Measurements from ENCODE around the gene PNMA8C. TPM values are rescaled to one million over a fixed set of nuclear protein-coding genes. Genes with fewer than 3 reads are reported as not detected.

The PNMA8C gene
- total and polyA plus RNA-seq, 2 experiments from 2014 or later, result 0.20 to 0.69 TPM

- H3K4me1 ChIP-seq (ENCODE audit: low read depth), result peaks cover 6% of the 10 kb centered on the region
- no peaks in the 10 kb centered on the region for H3K9me3 ChIP-seq (ENCODE audit: low read depth)
- no peak for TF ChIP-seq CTCF (IDR thresholded peaks at IDR 0.05; ENCODE audit: low read depth, low read length)
- DNase-seq (ENCODE audit: low read depth in 1 of 2, low spot score in 1 of 2), result no peak
- H3K4me3 ChIP-seq, result no peak overlapping the region
- no peak overlapping the region for H3K27ac ChIP-seq
- H3K36me3 ChIP-seq, result no peaks in the 10 kb centered on the region
- no peaks in the 10 kb centered on the region for H3K27me3 ChIP-seq
These were observed 24.9 kb upstream of the PNMA8C start for GRCh38 chr19:46453661-46454060.

- Histone ChIP-seq H3K4me3 (no peak overlapping the region), H3K27me3 (no peaks in the 10 kb centered on the region)
These were observed 23.4 kb upstream of the PNMA8C start for GRCh38 chr19:46452186-46452585.

GRCh38 chr19:46451352-46451751 lies 22.6 kb upstream of the PNMA8C start:
- Histone ChIP-seq H3K27me3 (no peaks in the 10 kb centered on the region), H3K4me1 (ENCODE audit: low read depth) (peaks cover 6% of the 10 kb centered on the region), H3K36me3 (no peaks in the 10 kb centered on the region), H3K4me3 (no peak overlapping the region), H3K9me3 (ENCODE audit: low read depth) (no peaks in the 10 kb centered on the region), H3K27ac (no peak overlapping the region)
- no peak for TF ChIP-seq CTCF (IDR thresholded peaks at IDR 0.05; ENCODE audit: low read depth, low read length)
- DNase-seq (ENCODE audit: low read depth in 1 of 2, low spot score in 1 of 2), result no peak

More at GRCh38 chr19:46452186-46452585, 23.4 kb upstream of the PNMA8C start:
- TF ChIP-seq CTCF (IDR thresholded peaks at IDR 0.05; ENCODE audit: low read depth, low read length), result no peak
- Histone ChIP-seq H3K36me3 (no peaks in the 10 kb centered on the region), H3K4me1 (ENCODE audit: low read depth) (peaks cover 6% of the 10 kb centered on the region), H3K27ac (no peak overlapping the region), H3K9me3 (ENCODE audit: low read depth) (no peaks in the 10 kb centered on the region)
- DNase-seq (ENCODE audit: low read depth in 1 of 2, low spot score in 1 of 2), result no peak

GRCh38 chr19:46450737-46451136 lies 22.0 kb upstream of the PNMA8C start:
- TF ChIP-seq CTCF (IDR thresholded peaks at IDR 0.05; ENCODE audit: low read depth, low read length), result no peak
- H3K4me3 ChIP-seq, result no peak overlapping the region

GRCh38 chr19:46449228-46449627 lies 20.5 kb upstream of the PNMA8C start:
- Histone ChIP-seq H3K4me1 (ENCODE audit: low read depth) (peaks cover 6% of the 10 kb centered on the region), H3K27me3 (no peaks in the 10 kb centered on the region), H3K9me3 (ENCODE audit: low read depth) (no peaks in the 10 kb centered on the region), H3K27ac (no peak overlapping the region), H3K4me3 (no peak overlapping the region), H3K36me3 (no peaks in the 10 kb centered on the region)
- TF ChIP-seq CTCF (IDR thresholded peaks at IDR 0.05; ENCODE audit: low read depth, low read length), result no peak
- no peak for DNase-seq (ENCODE audit: low read depth in 1 of 2, low spot score in 1 of 2)

More at GRCh38 chr19:46450737-46451136, 22.0 kb upstream of the PNMA8C start:
- H3K36me3 ChIP-seq, result no peaks in the 10 kb centered on the region
- no peak for DNase-seq (ENCODE audit: low read depth in 1 of 2, low spot score in 1 of 2)
- H3K27me3 ChIP-seq, result no peaks in the 10 kb centered on the region
- H3K4me1 ChIP-seq (ENCODE audit: low read depth), result peaks cover 6% of the 10 kb centered on the region
- no peak overlapping the region for H3K27ac ChIP-seq
- no peaks in the 10 kb centered on the region for H3K9me3 ChIP-seq (ENCODE audit: low read depth)

- no peak for DNase-seq (ENCODE audit: low read depth in 1 of 2, low spot score in 1 of 2)
- Histone ChIP-seq H3K27me3 (no peaks in the 10 kb centered on the region), H3K36me3 (no peaks in the 10 kb centered on the region), H3K27ac (no peak overlapping the region), H3K4me3 (no peak overlapping the region), H3K4me1 (ENCODE audit: low read depth) (peaks cover 6% of the 10 kb centered on the region), H3K9me3 (ENCODE audit: low read depth) (no peaks in the 10 kb centered on the region)
- no peak for TF ChIP-seq CTCF (IDR thresholded peaks at IDR 0.05; ENCODE audit: low read depth, low read length)
These were observed 19.9 kb upstream of the PNMA8C start for GRCh38 chr19:46448601-46449000.

All from cardiac muscle cell (in vitro differentiated cells and primary cell).